HepG2 (cell line): ENCODE measurements around the gene TAPBP. TPM values are rescaled to one million over a fixed set of nuclear protein-coding genes. Genes with fewer than 3 reads are reported as not detected.

Experiments used
- ATAC-seq: fragments of 200-7000 bp; cut with Tn5 transposase; 3 replicates; pipeline ENCODE4 v1.9.1; 2020; ENCODE audit warnings: mild to moderate bottlenecking, moderate library complexity
- BruUV-seq: library from RNA; stranded (reverse); fragments of 400-500 nt; replicated peaks from 2 replicates; lab custom pipeline; 2021; lab: Mats Ljungman, UMichigan
- CTCF ChIA-PET: fragments of 300-600 bp; formaldehyde crosslinking; extraction: SDS; loops from one replicate; lab custom pipeline; 2021; ENCODE audit warnings: low total read pairs, inconsistent platforms, low intra/inter-chr PET ratio; lab: Yijun Ruan, JAX
- POLR2A ChIA-PET: fragments of 350-600 bp; sonication (Branson Sonifier 250); formaldehyde crosslinking; loops from one replicate; lab custom pipeline; 2020; ENCODE audit warnings: antibody characterized with exemption, inconsistent platforms; lab: Yijun Ruan, JAX
- DNase-seq: peaks from one replicate; pipeline ENCODE4 v3.0.0-alpha.2; 2015; ENCODE audit warnings: low spot score
- FAIRE-seq: peaks from 3 replicates; lab custom pipeline; 2011; peaks lifted over from hg19 to GRCh38; lab: Jason Lieb, UNC
- H2AFZ ChIP-seq: one replicate; pipeline ENCODE4 v1.6.1; 2011; ENCODE audit warnings: low read length, inconsistent platforms
- H3K27ac ChIP-seq: fragments of 300-600 bp; 3 replicates; pipeline ENCODE4 v1.8.0; 2011; ENCODE audit warnings: mixed run types, mild to moderate bottlenecking, mixed read lengths, low read length, inconsistent platforms; ENCODE audit not compliant: insufficient read depth; ENCODE audit errors: extremely low read length
- H3K27me3 ChIP-seq, 2 experiments: fragments of 200-600 bp in 1 of 2; 2 replicates in 1 of 2; 3 replicates in 1 of 2; pipeline versions ENCODE4 v1.6.0 to v1.8.0; 2011; ENCODE audit warnings: low read length in 2 of 2, mild to moderate bottlenecking in 2 of 2, moderate library complexity in 2 of 2, inconsistent platforms in 1 of 2; ENCODE audit not compliant: insufficient read depth in 2 of 2, control insufficient read depth in 1 of 2
- H3K36me3 ChIP-seq, 2 experiments: fragments of 200-600 bp in 1 of 2; replicated peaks in 1 of 2; 2 replicates in 1 of 2; 3 replicates in 1 of 2; pipeline versions ENCODE4 v1.5.1 to v1.8.0; 2011; ENCODE audit warnings: low read length in 2 of 2, inconsistent platforms in 1 of 2; ENCODE audit not compliant: insufficient read depth in 2 of 2, control insufficient read depth in 1 of 2
- H3K4me1 ChIP-seq: 2 replicates; pipeline ENCODE4 v1.5.1; 2012; ENCODE audit warnings: low read length, inconsistent platforms; ENCODE audit not compliant: insufficient read depth
- H3K4me2 ChIP-seq: 2 replicates; pipeline ENCODE4 v1.6.0; 2011; ENCODE audit warnings: low read depth, low read length, inconsistent platforms
- H3K4me3 ChIP-seq, 3 experiments: fragments of 200-600 bp in 1 of 3; sonication (generic), shearing (Covaris generic) in 1 of 3; replicated peaks in 1 of 3; 2 replicates each; pipeline ENCODE4 v1.5.1; 2011 to 2016; ENCODE audit warnings: low read length in 3 of 3, inconsistent platforms in 2 of 3, low read depth in 2 of 3, mild to moderate bottlenecking in 2 of 3, control low read depth in 1 of 3, mixed read lengths in 1 of 3; ENCODE audit not compliant: insufficient read depth in 1 of 3
- H3K79me2 ChIP-seq: one replicate; pipeline ENCODE4 v1.6.1; 2011; ENCODE audit warnings: low read length, inconsistent platforms; ENCODE audit not compliant: insufficient read depth
- H3K9ac ChIP-seq: 2 replicates; pipeline ENCODE4 v1.6.0; 2011; ENCODE audit warnings: mild to moderate bottlenecking, low read depth, low read length, inconsistent platforms; ENCODE audit not compliant: insufficient read depth
- H3K9me3 ChIP-seq: 2 replicates; pipeline ENCODE4 v1.5.1; 2012; ENCODE audit warnings: mild to moderate bottlenecking, low read length
- H4K20me1 ChIP-seq: 2 replicates; pipeline ENCODE4 v1.6.0; 2011; ENCODE audit warnings: inconsistent platforms, mild to moderate bottlenecking, low read length, moderate library complexity; ENCODE audit not compliant: insufficient read depth
- NCOA5 ChIP-seq: sonication (generic); formaldehyde crosslinking; IDR thresholded peaks from 2 replicates; pipeline ENCODE4 v1.4.0; 2020; ENCODE audit warnings: missing genetic modification reagents
- PAWR ChIP-seq: sonication (generic); formaldehyde crosslinking; IDR thresholded peaks from 2 replicates; pipeline ENCODE4 v1.4.0; 2020; ENCODE audit warnings: missing genetic modification reagents, mild to moderate bottlenecking, borderline replicate concordance
- SATB2 ChIP-seq: sonication (generic); formaldehyde crosslinking; IDR thresholded peaks from 2 replicates; pipeline ENCODE4 v1.5.0; 2020; ENCODE audit warnings: missing genetic modification reagents
- WIZ ChIP-seq: sonication (generic); formaldehyde crosslinking; IDR thresholded peaks from 2 replicates; pipeline ENCODE4 v1.5.1; 2020; ENCODE audit warnings: mild to moderate bottlenecking, missing genetic modification reagents
- ZNF274 ChIP-seq: sonication (generic); formaldehyde crosslinking; IDR thresholded peaks from 2 replicates; pipeline ENCODE4 v1.5.1; 2020; ENCODE audit warnings: mild to moderate bottlenecking, missing genetic modification reagents
- ZNF609 ChIP-seq: sonication (generic); formaldehyde crosslinking; IDR thresholded peaks from 2 replicates; pipeline ENCODE4 v1.4.0; 2020; ENCODE audit warnings: mild to moderate bottlenecking, missing genetic modification reagents, borderline replicate concordance
- ZNF792 ChIP-seq: IDR thresholded peaks from 2 replicates; pipeline ENCODE4 v1.6.1; 2016
- whole genome bisulfite sequencing: methylation state at CpG from one replicate; pipeline ENCODE4 v1.1.6; 2017; ENCODE audit warnings: low lambda C conversion rate; 5-methylcytosine and 5-hydroxymethylcytosine counted together
- in situ Hi-C: cut with HindIII; loops from 2 replicates; pipeline ENCODE4 v1.10.0; 2017; ENCODE audit warnings: low pct_unique_long_range_greater_than_20kb; ENCODE audit not compliant: extremely low pct_ligation_motif_present
- intact Hi-C: fragments of 100-400 bp; cut with micrococcal nuclease; formaldehyde crosslinking; loops from one replicate; pipeline ENCODE4 v1.10.0; 2022; ENCODE audit not compliant: unreplicated experiment
- polyA plus RNA-seq, 8 experiments: library from polyadenylated mRNA; depleted of rRNA in 3 of 8; stranded (reverse) in 7 of 8; unstranded in 1 of 8; fragments of >200 nt; fragmentation: Illumina TruSeq in 4 of 8; extraction: Trizol in 4 of 8; gene quantifications; 2 replicates each; pipeline versions ENCODE4 v1.2.1 to v1.2.3, GENCODE V29; 2011 to 2016; ENCODE audit warnings: low read depth in 4 of 8, missing spikeins in 1 of 8, mixed read lengths in 1 of 8; ENCODE audit not compliant: insufficient read depth in 1 of 8
- total RNA-seq, 5 experiments: library from RNA; depleted of rRNA; stranded (reverse); fragments of >200 nt; fragmentation: Illumina TruSeq; extraction: Trizol; gene quantifications; 2 replicates each; pipeline ENCODE4 v1.2.3, GENCODE V29; 2016; ENCODE audit warnings: low read depth in 1 of 5
- TF ChIP-seq, protein P1 (sequence below): sonication (generic); formaldehyde crosslinking; IDR thresholded peaks from 2 replicates; pipeline ENCODE4 v1.5.1; 2020; ENCODE audit warnings: mild to moderate bottlenecking, moderate library complexity, missing genetic modification reagents
- TF ChIP-seq, protein P2 (sequence below): sonication (generic); formaldehyde crosslinking; IDR thresholded peaks from 2 replicates; pipeline ENCODE4 v1.4.0; 2020; ENCODE audit warnings: missing genetic modification reagents, borderline replicate concordance

Gene TAPBP
- total and polyA plus RNA-seq, 2 of the 13 experiments (the other 11 are each of a cell fraction or from before 2014, with no cell fraction given): 27.4 to 32.3 TPM

DNA sequence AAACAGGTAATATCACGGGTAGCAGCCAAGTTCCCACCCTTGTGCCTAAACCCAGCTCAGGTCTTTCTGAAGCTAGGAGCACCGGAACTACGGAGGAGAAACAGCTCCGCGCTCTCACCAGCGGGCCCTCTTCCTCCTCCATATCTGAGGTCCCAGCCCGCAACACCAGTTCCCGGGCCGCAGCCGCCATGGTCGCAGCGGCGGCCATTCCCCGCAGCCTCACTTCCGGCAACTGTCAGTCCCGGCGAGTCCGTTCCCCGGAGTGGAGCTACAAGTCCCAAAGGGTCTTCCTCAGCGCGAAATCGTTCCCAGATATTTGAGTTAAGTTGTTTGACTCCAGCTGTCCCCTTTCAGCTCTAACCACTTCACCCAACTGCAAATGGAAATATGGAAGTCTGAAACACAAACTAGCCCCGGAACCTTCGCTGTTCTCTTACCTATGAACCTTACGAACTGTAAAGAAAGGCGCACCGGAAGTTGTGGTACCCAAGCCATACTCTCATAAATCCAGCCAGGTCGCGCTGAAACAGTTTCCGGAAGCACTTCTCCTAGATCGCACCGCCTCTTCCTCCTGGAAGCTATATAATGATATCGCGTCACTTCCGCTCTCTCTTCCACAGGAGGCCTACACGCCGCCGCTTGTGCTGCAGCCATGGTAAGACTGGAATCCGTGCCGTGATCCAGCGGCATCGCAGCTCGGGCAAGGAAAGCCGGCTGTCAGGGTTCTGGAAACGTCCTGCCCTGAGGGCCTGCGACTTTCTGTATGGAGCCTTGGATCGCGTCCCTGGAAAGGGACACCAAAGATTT is 42.2 kb downstream of the TAPBP start, which contains the start of the genes RPS18 and VPS52 (continued):
- TF ChIP-seq, protein P1, sequence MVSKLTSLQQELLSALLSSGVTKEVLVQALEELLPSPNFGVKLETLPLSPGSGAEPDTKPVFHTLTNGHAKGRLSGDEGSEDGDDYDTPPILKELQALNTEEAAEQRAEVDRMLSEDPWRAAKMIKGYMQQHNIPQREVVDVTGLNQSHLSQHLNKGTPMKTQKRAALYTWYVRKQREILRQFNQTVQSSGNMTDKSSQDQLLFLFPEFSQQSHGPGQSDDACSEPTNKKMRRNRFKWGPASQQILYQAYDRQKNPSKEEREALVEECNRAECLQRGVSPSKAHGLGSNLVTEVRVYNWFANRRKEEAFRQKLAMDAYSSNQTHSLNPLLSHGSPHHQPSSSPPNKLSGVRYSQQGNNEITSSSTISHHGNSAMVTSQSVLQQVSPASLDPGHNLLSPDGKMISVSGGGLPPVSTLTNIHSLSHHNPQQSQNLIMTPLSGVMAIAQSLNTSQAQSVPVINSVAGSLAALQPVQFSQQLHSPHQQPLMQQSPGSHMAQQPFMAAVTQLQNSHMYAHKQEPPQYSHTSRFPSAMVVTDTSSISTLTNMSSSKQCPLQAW (CRISPR knock-in tag): peak; percentile 69

GRCh38 chr6:33271117-33271467 is 42.8 kb downstream of the TAPBP start:
- FAIRE-seq (peak; percentile 58), ATAC-seq (peak; percentile 26), DNase-seq (no peak)
- H2AFZ ChIP-seq: peak overlapping the region; percentile 99
- peaks cover 46% of the 10 kb centered on the region for H3K79me2 ChIP-seq
- H3K4me3 ChIP-seq: peak overlapping the region; percentile 75 to 89 (median 82)
- BruUV-seq: TSS peak; percentile 89
- H3K36me3 ChIP-seq: peaks cover 32 to 61% of the 10 kb centered on the region in 2 experiments
- peaks cover 48% of the 10 kb centered on the region for H3K4me1 ChIP-seq
- peak overlapping the region; percentile 85 for H3K4me2 ChIP-seq
- H4K20me1 ChIP-seq: peaks cover 32% of the 10 kb centered on the region
- H3K9me3 ChIP-seq: no peaks in the 10 kb centered on the region
- peak overlapping the region; percentile 95 for H3K9ac ChIP-seq
- ChIA-PET CTCF (interaction anchor here (0.8 kb wide), 1 partner anchor 9 kb away, joined by 3 read pairs; no protein-coding TSS in a partner anchor), POLR2A (interaction anchor here (0.7 to 3.9 kb wide), 21 partner anchors 8 to 1094 kb away, joined by 3 to 94 read pairs (median 12); partner anchors contain the start of genes HSD17B8, PFDN6, RGL2 and RING1)
- 0% methylated on average over 7 of the region's 7 CpGs for WGBS
- intact Hi-C loops (loop anchor here (1.0 to 5.0 kb wide), 2 partner anchors 41 to 70 kb away; partner anchors contain the start of gene TAPBP), in situ Hi-C loops (no loop called here)
- peak overlapping the region; percentile 95 for H3K27ac ChIP-seq
- H3K27me3 ChIP-seq: no peaks in the 10 kb centered on the region; a peak in 1 of 5 replicates
- TF ChIP-seq, protein P1 (CRISPR knock-in tag): peak; percentile 14; the same call in 1 of the 2 replicates
- TF ChIP-seq SATB2 (CRISPR knock-in tag) (no peak), WIZ (CRISPR knock-in tag) (no peak), ZNF609 (CRISPR knock-in tag) (no peak), NCOA5 (CRISPR knock-in tag) (no peak), ZNF274 (CRISPR knock-in tag) (no peak), PAWR (CRISPR knock-in tag) (no peak), ZNF792 (CRISPR knock-in tag) (0 out of 2 replicates have a peak, but pooled peaks have one; percentile 1)
- TF ChIP-seq, protein P2, sequence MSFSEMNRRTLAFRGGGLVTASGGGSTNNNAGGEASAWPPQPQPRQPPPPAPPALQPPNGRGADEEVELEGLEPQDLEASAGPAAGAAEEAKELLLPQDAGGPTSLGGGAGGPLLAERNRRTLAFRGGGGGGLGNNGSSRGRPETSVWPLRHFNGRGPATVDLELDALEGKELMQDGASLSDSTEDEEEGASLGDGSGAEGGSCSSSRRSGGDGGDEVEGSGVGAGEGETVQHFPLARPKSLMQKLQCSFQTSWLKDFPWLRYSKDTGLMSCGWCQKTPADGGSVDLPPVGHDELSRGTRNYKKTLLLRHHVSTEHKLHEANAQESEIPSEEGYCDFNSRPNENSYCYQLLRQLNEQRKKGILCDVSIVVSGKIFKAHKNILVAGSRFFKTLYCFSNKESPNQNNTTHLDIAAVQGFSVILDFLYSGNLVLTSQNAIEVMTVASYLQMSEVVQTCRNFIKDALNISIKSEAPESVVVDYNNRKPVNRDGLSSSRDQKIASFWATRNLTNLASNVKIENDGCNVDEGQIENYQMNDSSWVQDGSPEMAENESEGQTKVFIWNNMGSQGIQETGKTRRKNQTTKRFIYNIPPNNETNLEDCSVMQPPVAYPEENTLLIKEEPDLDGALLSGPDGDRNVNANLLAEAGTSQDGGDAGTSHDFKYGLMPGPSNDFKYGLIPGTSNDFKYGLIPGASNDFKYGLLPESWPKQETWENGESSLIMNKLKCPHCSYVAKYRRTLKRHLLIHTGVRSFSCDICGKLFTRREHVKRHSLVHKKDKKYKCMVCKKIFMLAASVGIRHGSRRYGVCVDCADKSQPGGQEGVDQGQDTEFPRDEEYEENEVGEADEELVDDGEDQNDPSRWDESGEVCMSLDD: no peak
